ENCODE data around the gene MDK.

DNA sequence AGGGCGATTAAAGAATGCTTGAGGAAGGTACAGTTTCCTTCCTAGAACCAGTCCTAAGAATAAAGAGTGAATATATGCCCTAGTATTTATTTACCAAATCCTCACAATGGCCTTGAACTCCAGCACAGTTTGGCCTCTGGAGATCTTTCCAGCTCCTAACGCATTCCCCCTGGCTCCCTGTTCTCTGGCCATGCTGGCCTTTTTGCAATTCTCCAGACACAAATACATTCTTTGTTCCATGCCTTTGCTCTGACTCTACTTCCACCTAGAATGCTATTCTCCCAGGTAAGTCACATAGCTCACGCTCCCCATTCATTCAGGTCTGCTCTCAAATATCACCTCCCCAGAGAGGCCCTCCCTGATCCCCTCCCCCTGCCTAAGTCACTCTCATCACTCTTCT lies 37.9 kb upstream of the MDK start:
- TF ChIP-seq, protein P1, sequence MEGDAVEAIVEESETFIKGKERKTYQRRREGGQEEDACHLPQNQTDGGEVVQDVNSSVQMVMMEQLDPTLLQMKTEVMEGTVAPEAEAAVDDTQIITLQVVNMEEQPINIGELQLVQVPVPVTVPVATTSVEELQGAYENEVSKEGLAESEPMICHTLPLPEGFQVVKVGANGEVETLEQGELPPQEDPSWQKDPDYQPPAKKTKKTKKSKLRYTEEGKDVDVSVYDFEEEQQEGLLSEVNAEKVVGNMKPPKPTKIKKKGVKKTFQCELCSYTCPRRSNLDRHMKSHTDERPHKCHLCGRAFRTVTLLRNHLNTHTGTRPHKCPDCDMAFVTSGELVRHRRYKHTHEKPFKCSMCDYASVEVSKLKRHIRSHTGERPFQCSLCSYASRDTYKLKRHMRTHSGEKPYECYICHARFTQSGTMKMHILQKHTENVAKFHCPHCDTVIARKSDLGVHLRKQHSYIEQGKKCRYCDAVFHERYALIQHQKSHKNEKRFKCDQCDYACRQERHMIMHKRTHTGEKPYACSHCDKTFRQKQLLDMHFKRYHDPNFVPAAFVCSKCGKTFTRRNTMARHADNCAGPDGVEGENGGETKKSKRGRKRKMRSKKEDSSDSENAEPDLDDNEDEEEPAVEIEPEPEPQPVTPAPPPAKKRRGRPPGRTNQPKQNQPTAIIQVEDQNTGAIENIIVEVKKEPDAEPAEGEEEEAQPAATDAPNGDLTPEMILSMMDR (IDR thresholded peaks at IDR 0.05; ENCODE audit: insufficient read depth, low read length), result no peak
- TF ChIP-seq GABPA (IDR thresholded peaks at IDR 0.05; ENCODE audit: low read depth) (no peak), POLR2AphosphoS5 (IDR thresholded peaks at IDR 0.05; ENCODE audit: low read depth) (no peak), SPI1 (IDR thresholded peaks at IDR 0.05; ENCODE audit: borderline replicate concordance, low read depth) (no peak)
- TF ChIP-seq, protein P2, sequence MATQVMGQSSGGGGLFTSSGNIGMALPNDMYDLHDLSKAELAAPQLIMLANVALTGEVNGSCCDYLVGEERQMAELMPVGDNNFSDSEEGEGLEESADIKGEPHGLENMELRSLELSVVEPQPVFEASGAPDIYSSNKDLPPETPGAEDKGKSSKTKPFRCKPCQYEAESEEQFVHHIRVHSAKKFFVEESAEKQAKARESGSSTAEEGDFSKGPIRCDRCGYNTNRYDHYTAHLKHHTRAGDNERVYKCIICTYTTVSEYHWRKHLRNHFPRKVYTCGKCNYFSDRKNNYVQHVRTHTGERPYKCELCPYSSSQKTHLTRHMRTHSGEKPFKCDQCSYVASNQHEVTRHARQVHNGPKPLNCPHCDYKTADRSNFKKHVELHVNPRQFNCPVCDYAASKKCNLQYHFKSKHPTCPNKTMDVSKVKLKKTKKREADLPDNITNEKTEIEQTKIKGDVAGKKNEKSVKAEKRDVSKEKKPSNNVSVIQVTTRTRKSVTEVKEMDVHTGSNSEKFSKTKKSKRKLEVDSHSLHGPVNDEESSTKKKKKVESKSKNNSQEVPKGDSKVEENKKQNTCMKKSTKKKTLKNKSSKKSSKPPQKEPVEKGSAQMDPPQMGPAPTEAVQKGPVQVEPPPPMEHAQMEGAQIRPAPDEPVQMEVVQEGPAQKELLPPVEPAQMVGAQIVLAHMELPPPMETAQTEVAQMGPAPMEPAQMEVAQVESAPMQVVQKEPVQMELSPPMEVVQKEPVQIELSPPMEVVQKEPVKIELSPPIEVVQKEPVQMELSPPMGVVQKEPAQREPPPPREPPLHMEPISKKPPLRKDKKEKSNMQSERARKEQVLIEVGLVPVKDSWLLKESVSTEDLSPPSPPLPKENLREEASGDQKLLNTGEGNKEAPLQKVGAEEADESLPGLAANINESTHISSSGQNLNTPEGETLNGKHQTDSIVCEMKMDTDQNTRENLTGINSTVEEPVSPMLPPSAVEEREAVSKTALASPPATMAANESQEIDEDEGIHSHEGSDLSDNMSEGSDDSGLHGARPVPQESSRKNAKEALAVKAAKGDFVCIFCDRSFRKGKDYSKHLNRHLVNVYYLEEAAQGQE (IDR thresholded peaks at IDR 0.05; ENCODE audit: insufficient replicate concordance, low read depth), result no peak

All from HL-60 (cell line).